ENCODE measurements around the gene TBX3.

DNA sequence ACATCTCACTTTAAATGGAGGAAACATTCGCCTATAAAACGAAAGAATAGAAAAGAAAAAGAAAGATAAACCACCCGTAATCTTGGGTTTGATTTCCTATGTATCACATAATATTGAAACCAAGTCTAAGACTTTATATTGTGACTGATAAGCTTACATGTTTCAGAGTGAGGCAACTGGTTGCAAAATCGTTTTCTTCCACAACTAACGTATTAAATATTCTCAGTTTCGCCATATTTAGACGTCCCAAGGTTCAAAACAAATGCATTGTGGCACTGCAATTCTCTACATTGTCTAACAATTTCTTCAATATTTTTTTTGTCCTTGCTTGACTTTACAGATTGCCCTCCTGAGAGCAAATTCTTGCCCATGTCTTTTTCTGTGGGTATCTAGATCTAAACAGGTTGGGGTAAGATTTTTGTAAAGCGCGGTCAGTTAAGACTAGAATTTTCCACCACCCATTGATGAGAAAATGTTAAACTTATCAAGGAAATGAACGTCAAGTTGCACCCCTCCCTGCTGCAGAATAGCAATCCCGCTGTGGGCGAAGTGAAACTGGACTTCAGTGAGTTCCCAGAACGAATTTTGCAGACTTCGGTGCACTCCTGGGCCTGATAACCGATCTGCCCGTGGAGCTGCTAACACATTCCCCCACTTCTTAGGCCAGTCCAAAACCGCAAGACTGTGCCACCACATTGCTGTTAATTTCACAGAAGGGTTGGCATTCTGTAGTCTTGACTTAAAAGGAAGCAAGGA is 2.7 kb downstream of the TBX3 start:
- TF ChIP-seq, protein P1, sequence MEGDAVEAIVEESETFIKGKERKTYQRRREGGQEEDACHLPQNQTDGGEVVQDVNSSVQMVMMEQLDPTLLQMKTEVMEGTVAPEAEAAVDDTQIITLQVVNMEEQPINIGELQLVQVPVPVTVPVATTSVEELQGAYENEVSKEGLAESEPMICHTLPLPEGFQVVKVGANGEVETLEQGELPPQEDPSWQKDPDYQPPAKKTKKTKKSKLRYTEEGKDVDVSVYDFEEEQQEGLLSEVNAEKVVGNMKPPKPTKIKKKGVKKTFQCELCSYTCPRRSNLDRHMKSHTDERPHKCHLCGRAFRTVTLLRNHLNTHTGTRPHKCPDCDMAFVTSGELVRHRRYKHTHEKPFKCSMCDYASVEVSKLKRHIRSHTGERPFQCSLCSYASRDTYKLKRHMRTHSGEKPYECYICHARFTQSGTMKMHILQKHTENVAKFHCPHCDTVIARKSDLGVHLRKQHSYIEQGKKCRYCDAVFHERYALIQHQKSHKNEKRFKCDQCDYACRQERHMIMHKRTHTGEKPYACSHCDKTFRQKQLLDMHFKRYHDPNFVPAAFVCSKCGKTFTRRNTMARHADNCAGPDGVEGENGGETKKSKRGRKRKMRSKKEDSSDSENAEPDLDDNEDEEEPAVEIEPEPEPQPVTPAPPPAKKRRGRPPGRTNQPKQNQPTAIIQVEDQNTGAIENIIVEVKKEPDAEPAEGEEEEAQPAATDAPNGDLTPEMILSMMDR (IDR thresholded peaks at IDR 0.05; ENCODE audit: insufficient read depth, low read depth, low read length) = no peak
- no peak for TF ChIP-seq EZH2 (IDR thresholded peaks at IDR 0.05; ENCODE audit: insufficient read depth, low read length)
